ENCODE data around the gene CELSR1.

The CELSR1 gene

DNA sequence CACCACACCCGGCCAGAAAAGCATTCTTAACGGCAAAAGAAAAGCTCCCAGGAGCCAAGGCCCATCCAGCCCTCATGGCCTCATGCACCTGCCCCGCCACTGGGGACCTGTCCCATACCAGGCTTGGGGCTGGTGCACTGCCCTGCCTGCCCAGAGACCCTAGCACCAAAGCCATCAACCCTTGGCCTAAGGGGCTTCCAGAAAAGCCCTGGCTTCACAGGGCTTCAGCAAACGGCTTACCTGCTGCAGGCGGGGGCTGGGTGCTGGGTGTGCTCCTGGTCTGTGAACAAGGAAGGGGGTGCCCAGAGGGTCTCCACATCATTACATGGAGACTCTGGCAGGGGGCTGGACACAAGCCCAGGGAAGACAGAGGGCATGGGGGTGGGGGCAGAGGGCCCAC lies 89.5 kb downstream of the CELSR1 start:
- no peak for DNase-seq (ENCODE audit: low read depth in 2 of 2, low spot score in 1 of 2)

DNA sequence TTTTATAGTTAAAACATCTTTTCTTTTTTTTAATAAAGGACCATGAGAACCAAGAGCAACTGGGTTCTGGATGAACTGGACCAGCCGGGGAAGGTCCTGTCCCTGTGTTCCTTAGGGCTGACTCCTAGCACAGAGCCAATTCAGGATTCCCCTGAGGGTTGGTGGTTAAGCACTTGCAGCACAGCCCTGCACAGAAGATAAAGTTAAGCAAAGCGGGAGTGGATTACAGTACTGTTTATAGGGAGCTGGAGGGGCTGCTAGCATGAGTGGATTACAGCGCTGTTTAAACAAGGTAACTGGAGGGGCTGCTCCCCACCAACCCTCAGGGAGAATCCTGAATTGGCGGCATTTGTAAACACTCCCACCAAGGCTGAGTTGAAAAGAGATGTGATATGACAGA lies 90.6 kb downstream of the CELSR1 start:
- DNase-seq (ENCODE audit: low read depth in 2 of 2, low spot score in 1 of 2) = no peak

DNA sequence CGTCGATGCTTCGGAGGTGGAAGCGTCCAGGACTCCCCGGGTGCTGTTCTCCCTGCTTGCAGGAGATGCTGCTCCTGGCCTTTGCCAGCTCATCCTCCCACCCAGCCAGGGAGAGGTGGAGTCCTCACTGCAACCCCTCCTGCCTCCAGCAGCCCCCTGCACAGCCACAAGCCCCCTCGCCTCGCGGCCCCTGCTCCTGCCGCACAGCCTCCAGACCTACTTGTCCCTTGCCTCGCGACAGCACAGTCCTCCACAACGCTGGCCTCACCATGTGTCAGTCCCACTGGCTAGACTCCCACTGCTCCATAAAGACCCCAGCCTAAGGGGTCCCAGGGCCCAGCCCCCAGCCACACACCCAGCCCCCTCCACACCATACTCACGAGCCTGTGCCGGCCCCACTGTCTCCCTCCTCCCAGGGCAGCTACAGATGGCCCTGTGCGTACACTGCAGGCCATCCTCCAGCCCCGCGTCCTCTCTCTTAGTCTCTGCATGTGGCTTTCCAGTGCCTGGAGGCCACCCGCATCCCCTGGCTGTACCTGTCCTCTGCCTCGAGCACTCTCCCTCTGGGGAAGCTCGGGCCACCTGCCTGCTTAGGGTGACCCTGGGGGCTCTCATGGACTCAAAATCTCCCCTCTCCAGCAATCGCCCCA lies 91.5 kb downstream of the CELSR1 start:
- no peak for DNase-seq (ENCODE audit: low read depth in 2 of 2, low spot score in 1 of 2)

DNA sequence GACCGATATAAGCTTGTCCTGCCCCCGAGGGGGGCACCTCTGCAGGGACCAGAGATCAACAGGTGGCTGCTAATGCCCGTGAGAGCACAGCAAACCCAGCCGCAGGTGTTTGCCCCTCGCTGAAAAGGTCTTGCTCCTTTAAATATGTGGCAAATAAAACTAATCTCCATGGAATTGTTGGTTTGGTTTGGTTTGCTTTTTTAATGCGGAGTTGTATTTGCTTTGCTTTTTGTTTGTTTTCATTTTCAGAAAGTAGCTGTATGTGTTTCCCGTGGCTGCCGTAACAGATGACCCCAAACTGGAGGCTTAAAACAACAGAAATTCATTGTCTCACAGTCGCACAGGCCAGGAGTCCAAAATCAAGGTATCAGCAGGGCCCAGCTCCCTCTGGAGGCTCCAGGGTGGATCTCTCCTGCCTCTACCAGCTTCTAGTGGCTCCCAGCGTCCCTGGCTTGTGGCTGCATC lies 93.0 kb downstream of the CELSR1 start:
- no peak for DNase-seq (ENCODE audit: low read depth in 2 of 2, low spot score in 1 of 2)

DNA sequence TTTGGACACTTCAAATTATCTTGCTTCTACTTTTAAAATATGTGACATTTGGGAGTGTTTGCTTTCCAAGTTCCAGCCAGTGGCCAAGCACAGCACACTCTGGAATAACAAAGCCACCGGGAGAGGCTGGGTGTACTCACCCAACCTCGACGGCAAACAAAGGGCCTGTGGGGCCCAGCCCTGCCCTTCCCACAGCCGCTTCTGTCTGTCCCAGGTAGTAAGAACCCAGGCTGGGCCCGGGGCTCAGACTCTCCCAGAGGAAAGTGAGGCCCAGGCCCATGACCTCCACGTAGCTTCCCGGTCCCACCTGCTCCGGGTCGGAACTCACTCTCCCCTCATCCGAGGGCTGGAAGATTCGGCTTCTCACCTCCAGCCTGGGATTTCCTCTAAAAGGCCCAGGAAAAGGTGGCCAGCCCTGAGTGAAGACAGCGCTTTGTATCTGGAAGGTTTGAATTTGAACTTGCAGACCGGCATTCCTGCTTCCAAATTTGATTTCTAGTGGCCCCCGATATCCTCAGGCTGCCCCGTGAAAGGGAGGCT lies 93.5 kb downstream of the CELSR1 start:
- no peak for DNase-seq (ENCODE audit: low read depth in 2 of 2, low spot score in 1 of 2)

DNA sequence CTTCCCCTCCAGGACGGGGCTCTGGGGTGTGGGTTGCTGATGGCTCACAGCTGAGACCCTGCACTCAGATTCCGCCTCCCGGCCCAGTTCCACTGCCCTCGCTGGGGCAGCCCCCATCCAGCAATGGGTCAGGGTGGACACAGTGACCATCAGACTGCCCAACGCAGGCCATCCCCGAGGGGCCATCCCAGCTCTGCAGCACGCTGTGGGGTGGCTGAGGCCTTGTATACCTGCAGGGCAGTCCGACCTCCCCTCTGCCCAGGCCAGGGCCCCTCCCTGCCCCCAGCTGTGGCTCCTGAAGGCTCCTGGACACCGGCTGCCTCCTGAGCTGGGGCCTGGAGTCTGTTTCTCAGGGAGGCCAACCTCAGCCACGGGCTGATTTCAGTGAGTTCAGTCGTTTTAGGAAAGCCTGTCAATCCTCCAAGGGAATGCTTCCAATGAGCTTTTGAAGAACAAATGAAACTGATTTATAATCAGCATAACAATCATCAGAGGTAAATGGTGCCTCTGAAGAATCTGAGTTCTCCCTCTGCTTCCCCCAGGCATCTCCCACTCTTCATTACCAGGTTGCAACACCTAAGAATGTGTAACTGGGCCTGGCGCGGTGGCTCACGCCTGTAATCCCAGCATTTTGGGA lies 95.1 kb downstream of the CELSR1 start:
- DNase-seq (ENCODE audit: low read depth in 2 of 2, low spot score in 1 of 2) = no peak

DNA sequence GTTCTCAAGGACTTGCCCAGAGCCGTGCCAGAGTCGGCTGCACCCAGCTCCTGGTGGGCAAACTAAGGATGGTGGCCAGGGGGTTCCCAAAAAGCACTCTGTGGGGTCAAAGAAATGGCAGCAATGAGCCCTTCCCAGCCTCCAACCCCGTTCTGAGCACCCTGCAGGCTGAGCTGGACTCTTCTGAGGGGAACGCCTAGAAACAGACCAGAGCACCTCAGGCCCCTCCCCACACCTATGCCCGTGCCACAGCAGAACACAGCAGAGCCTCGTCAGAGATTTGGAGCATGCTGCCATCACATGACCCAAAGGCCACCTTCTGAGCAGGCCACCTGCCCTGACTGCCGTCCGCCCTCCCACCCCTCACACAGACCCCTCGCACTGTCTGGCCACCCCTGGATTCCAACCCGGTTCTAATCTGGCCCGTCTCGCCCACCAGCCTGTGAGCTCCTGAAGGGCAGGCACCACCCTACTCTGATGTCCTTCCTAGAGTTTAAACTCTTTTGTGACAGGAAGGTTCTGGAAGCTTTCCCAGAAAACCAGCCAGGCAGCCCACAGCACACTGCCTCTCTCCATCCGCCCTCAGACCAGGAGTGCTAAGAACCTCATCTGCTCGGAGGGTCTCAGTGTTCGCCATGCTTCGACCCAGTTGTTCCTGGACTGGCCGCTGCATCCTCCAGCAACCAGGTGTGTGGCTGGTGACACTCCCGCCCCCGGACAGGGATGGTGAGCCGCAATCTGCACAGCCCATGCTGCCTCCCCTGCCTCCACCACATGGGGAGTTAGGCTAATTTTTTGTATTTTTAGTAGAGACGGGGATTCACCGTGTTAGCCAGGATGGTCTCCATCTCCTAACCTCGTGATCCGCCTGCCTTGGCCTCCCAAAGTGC lies 97.6 kb downstream of the CELSR1 start:
- DNase-seq (ENCODE audit: low read depth in 2 of 2, low spot score in 1 of 2) = no peak

DNA sequence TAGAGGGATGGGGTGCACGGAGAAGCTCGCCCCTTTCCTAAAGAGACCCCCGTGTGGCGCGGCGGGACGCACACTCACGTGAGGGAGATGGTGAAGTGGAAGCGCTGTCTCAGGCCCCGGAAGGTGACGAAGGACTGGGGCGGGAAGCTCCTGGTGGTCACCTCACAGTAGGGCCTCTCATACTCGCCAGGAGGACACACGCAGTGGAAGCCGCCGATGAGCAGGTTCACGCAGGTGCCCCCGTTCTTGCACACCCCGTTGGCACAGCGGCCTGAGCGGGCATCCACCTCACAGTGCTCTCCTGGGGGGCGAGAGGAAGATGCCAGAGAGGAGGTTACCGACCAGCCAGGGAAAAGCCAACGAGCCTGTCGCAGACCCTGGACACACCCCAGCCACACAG lies 98.3 kb downstream of the CELSR1 start:
- DNase-seq (ENCODE audit: low read depth in 2 of 2, low spot score in 1 of 2) = no peak

DNA sequence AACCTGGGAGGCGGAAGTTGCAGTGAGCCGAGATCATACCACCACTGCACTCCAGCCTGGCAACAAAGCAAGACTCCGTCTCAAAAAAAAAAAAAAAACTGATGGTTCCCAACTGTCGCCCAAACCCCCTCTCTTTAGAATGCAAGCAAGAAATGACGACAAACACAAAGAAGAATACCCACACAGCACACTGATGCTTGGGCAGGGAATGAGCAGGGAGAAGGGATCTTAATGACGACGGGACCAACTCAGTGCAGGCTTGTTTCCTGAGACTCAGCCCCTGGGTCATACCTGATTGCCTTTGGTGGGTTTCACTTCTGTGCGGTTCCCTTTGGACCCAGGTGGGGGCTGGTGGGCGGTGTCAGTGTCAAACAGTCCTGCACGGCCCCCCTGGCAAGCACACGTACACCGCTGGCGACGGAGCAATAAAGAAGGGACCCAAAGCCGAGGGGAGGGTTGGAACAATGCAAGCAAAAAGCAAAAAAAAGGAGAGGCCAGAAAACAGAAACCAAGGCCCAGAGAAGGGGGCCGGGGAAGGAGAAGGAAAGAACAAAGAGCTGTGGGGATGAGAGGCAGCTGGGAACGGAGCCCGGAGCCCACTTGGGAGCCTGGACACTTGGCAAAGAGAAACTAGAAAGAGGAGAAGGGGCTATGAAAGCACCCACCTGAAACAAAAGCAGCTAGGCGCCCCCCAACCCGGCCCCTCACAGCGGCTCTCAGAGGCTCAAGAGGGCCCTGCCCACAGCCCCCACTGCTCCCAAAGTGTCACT lies 99.6 kb downstream of the CELSR1 start:
- no peak for DNase-seq (ENCODE audit: low read depth in 2 of 2, low spot score in 1 of 2)

DNA sequence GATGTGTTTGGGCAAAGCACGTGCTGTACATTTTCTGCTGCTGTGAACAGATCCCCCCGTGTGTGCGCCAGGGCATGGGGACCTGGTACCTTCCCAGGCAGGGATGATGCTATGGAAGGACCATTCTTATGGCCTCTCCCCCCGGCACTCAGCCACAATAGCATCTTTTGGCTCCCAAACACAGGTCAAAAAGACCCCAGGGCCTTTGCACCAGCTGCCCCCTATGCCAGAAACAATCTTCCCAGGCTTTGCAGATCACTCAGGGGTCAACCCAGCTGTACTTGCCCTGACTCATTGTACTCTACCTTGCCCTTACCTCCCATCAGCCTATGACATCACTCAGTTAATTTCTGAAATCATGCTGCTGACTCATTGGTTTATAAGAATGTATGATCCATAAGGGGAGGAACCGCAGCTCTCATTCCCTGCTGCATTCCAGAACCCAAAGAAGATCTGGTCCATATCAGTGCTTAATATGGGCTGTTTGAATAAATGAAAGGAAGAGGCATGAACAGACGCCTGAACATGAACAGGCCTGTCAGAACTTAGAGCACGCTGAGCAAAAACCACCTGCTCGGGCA lies 100.7 kb downstream of the CELSR1 start:
- DNase-seq (ENCODE audit: low read depth in 2 of 2, low spot score in 1 of 2) = no peak

DNA sequence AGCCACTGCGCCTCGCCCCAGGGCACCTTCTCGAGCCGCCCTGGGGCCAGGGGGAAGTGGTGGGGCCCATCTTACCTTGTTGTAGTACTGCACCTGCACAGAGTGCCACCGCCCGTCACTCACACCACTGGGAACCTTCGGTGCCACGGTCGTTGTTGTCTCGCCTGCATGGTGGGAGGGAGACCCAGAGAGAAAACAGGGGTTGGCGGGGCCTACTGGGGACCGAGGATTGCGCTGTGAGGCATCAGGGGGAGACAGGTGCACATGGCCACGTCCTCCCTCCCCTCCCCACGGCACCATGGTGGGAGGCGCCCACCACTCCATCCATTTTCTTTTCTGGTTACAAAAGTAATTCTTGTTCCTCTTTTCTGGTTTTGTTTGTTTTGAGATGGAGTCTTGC lies 104.1 kb downstream of the CELSR1 start:
- no peak for DNase-seq (ENCODE audit: low read depth in 2 of 2, low spot score in 1 of 2)

DNA sequence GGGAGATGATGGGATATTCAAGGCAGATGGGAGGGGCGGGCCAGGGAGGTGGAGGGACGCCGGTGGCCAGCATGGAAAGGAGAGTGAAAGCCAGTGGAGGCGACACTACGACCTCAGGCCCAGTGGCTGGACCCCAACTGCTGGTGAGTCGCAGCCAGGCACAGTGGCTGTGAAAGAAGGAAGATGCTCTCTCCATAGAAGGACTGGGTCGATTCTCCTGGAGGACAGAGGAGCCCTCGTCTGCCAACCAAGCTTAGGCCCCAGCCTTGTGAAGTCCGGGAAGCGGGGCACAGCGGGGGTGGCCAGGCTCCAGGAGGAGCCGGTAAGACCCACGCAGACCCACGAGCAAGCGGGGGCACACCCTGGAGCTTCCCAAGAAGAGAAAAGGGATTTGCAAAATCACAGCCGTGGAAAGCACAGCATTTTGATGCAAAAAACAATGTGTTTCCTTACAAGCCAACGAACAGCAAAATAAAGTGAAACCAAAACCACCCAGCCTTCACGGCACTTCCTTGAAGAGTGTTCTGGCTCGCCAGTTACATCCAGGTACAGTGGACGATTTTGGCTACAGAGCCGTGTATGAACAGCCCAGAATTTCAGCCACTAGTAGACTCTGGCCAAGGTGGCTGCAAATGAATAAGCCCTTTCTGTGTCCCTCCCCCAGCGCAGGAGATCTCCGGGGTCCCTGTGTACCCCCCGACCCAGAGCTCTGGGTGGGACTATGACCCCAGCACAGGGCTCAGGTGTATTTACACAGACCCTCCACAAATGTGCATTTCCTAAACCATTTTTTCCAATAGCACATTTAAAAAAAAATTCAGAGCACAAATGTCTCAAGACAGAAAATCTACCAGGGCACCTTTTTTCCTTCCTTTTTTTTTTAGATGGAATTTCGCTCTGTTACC lies 105.0 kb downstream of the CELSR1 start:
- DNase-seq (ENCODE audit: low read depth in 2 of 2, low spot score in 1 of 2) = no peak

DNA sequence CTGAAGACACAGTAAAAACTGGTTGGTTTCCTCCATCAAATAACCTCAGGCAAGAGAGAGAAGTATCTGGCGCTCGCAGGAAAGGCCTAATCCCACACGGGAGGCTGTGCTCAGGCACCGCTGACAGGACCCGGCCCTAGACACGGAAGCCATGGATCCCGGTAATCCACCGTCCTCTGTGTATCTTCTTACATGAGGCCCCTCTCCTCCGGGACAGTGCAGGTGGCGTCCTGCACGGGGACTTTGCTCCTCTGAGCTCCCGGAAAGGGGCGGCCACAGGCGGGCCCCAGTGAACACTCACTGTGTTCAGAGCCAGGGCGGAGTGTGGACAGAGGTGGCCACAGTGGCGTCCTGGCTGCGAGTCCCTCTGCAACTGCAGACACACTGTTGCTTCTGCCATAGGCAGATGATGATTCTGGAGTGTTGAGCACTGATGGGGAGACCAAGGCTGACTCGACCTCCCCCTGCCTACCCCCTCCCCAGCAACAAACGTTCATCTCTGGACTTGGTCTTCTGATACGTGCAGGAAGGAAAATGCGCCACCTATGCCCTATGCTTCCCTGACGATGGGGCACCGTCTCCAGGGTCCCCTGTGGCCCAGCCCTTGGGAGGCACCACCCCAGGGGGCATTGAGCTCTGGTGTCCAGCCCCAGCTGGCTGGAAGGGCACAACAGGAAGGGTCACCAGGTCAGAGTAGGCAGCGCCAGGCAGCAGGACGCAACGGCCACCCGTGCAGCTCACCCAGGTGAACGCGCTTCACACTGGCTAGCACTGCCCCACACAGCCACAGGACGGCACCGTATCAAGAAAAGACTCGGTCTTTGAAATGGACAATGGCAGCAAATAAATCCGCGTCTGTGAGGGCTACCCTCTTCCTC lies 106.2 kb downstream of the CELSR1 start:
- no peak for DNase-seq (ENCODE audit: low read depth in 2 of 2, low spot score in 1 of 2)

DNA sequence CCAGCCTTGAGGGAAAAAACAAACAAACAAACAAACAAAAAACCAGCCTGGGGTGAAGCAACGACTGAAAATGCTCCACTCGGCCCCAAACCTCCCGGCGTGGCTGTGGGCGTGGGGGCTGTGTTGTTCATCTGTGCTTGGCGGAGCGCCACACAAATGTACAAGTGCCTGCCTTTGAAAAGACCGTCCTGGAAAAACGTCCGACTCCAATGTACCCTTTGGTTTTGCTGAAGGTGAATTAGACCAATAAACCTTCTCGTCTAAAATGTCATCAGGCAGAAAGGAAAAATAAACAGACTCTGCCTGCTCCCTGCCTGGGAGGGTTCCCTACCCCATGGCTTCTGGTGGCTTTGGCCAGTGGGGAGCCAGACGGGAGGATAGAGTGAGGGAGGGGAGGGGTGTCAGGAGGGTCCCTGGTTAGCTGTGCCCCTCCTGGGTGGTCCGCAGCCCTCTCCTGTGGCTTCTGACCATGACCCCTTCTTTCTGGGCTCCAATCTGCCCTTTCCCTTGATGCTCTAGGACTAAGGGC lies 108.0 kb downstream of the CELSR1 start:
- DNase-seq (ENCODE audit: low read depth in 2 of 2, low spot score in 1 of 2) = no peak

DNA sequence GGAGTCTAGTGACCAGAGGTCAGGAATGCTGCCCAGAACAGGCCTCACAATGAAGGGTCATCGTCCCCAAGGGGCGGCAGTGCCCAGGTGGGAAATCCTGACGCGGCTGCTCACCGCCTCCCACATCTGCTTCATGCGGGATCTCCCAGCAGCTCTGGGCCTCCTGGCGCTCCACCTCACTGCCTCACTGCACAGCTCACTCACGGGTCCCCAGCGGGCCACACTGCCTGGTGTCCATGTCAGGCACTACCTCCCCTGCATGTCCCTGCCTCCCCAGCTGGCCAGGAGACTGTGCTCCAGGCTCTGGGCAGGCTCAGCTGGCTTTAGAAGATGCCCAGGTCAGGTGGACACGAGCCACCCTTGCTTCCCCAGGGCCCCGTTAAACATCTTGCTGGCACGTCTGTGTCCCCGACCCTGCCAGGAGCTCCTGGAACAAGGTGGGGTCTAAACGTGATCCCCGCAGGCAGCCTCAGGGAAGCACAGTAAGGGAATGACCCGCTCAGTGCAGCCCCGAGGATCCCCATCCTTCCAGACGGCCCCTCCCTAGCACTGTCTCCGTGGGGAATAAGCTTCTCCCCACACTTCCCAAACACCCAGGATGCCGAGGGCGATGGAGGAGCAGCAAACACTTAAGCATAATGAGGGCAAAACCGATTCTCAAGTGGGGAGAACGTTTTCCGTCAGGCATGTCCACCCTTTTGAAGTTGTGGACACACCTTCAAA lies 108.7 kb downstream of the CELSR1 start:
- DNase-seq (ENCODE audit: low read depth in 2 of 2, low spot score in 1 of 2) = no peak

DNA sequence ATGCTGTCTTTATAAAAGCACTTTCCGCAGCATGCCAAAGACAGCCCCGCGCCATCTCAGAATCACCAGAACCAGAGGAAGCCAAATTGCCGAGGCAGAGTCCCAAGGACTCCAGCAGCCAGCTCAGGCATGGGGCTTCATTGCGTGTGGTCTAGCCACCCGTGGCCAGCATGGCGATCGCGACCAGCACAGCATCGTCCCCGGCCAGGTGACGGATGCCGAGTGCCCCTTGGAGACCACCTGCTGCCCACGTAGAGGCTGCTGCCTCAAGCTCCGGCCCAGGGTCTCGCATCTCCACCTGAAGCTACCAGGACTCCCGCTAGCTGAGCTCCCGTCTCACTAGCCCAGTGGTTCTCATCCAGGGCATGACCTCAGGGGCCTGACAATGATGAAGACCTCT lies 109.2 kb downstream of the CELSR1 start:
- no peak for DNase-seq (ENCODE audit: low read depth in 2 of 2, low spot score in 1 of 2)

DNA sequence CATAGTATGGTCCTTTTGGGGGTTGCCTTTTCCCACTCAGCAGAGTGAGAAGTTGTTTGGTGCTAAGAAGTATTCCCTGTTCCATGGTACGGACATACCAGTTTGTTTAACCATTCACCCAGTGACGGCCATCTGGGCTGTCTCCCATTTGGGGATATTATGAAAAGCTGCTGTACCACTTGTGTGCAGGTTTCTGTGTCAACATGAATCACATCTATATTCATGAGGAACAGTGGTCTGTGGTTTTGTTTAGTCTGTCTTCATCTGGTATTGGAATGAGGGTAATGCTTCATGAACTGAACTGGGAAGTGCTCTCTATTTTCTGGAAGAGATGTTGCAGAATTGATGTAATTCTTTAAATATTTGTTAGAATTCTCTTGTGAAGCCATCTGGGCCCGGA lies 112.4 kb downstream of the CELSR1 start:
- no peak for DNase-seq (ENCODE audit: low read depth in 2 of 2, low spot score in 1 of 2)

DNA sequence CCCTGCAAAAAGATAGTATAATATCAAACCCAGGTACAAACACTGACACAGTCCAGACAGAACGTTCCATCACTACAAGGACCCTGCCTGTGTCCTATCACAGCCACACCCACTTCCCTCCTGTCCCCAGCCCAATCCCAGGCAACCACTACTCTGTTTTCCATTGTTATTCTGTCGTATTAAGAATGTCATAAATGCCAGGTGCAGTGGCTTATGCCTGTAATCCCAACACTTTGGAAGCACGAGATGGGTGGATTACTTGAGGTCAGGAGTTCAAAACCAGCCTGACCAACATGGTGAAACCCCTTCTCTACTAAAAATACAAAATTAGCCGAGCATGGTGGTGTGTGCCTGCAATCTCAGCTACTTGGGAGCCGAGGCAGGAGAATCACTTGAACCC lies 112.9 kb downstream of the CELSR1 start:
- DNase-seq (ENCODE audit: low read depth in 2 of 2, low spot score in 1 of 2) = no peak

All from stimulated activated CD8-positive, alpha-beta memory T cell treated with anti-CD3 and anti-CD28 coated beads, Interleukin-4, amount 100 ng/mL, for 1 hour (primary cell).